HEK293 (cell line): ENCODE measurements around the gene UQCR11.

Source experiments
- BCL11B ChIP-seq: fragments of 450-650 bp; formaldehyde crosslinking; IDR thresholded peaks from 2 replicates; pipeline ENCODE4 v1.5.1; 2016; ENCODE audit warnings: low read depth, missing biosample characterization, missing genetic modification characterization
- RBAK ChIP-seq: fragments of 450-650 bp; formaldehyde crosslinking; IDR thresholded peaks from 2 replicates; pipeline ENCODE4 v1.5.1; 2016; ENCODE audit warnings: missing biosample characterization, missing genetic modification characterization
- SALL2 ChIP-seq: fragments of 450-650 bp; formaldehyde crosslinking; IDR thresholded peaks from 2 replicates; pipeline ENCODE4 v1.5.0; 2017; ENCODE audit warnings: missing biosample characterization, mild to moderate bottlenecking, missing genetic modification characterization, borderline replicate concordance
- YY1 ChIP-seq: fragments of 450-650 bp; formaldehyde crosslinking; IDR thresholded peaks from 2 replicates; pipeline ENCODE4 v1.5.1; 2018; ENCODE audit warnings: missing biosample characterization, missing genetic modification characterization
- YY2 ChIP-seq: fragments of 450-650 bp; formaldehyde crosslinking; IDR thresholded peaks from 2 replicates; pipeline ENCODE4 v1.5.1; 2016; ENCODE audit warnings: missing biosample characterization, missing genetic modification characterization
- ZBTB17 ChIP-seq: fragments of 450-650 bp; formaldehyde crosslinking; IDR thresholded peaks from 2 replicates; pipeline ENCODE4 v1.5.1; 2016; ENCODE audit warnings: missing biosample characterization, missing genetic modification characterization
- ZFP37 ChIP-seq: fragments of 450-650 bp; formaldehyde crosslinking; IDR thresholded peaks from 2 replicates; pipeline ENCODE4 v1.5.1; 2016; ENCODE audit warnings: missing biosample characterization, missing genetic modification characterization
- ZNF302 ChIP-seq: fragments of 450-650 bp; formaldehyde crosslinking; IDR thresholded peaks from 2 replicates; pipeline ENCODE4 v1.5.1; 2016; ENCODE audit warnings: missing biosample characterization, missing genetic modification characterization, low read depth
- ZNF843 ChIP-seq: fragments of 450-650 bp; formaldehyde crosslinking; IDR thresholded peaks from 2 replicates; pipeline ENCODE4 v1.5.1; 2016; ENCODE audit warnings: missing biosample characterization, missing genetic modification characterization
- TF ChIP-seq, protein P1 (sequence below): fragments of 450-650 bp; formaldehyde crosslinking; IDR thresholded peaks from 2 replicates; pipeline ENCODE4 v1.5.1; 2016; ENCODE audit warnings: missing biosample characterization, missing genetic modification characterization

DNA sequence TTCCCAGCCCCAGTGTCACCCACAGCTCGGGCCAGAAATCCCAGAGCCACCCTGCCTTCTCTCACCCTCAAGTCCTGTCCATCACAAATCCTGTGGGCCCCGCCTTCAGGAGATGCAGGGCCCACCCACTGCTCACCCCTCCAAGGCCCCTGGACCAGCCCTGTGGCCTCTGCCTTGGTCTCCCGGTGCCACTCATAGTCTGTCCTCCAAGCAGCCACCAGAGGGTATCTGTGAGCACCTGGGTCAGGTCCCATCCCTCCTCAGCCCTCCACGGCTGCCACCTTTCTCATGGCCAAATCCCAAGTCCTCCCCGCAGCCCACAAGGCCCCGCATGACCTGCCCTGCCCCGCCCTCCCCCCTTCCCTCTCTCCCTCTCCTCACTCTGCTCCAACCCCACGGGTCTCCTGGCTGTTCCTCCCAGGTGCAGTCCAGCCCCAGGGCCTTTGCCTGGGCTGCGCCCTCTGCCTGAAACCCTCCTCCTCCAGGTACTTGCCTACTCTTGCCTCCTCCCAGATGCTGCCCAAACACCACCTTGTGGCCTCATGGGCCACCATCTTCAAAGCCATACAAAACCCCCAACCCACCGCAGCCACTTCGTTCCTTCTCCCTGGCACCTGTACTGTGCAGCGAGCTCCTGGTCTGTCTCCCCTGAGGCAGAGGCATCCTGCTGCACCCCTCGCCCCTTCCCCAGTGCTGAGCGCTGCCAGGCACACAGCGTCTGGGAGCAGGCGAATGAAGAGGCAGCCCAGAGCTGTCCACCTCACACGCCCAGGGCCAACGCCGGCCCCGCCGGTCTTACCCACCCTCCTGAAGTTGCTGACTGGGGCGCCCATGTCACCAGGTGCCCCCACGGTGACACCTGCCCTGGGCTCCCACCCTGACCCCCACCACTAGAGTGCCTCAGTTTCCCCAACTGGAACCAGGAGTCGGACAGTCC, 13.2 kb upstream of the UQCR11 start:
- TF ChIP-seq ZNF302 (tag by site-specific recombination) (no peak), SALL2 (no peak), BCL11B (tag by site-specific recombination) (no peak), ZFP37 (no peak), RBAK (no peak), YY1 (no peak), ZBTB17 (tag by site-specific recombination) (no peak), ZNF843 (tag by site-specific recombination) (no peak), YY2 (no peak)
- TF ChIP-seq, protein P1, sequence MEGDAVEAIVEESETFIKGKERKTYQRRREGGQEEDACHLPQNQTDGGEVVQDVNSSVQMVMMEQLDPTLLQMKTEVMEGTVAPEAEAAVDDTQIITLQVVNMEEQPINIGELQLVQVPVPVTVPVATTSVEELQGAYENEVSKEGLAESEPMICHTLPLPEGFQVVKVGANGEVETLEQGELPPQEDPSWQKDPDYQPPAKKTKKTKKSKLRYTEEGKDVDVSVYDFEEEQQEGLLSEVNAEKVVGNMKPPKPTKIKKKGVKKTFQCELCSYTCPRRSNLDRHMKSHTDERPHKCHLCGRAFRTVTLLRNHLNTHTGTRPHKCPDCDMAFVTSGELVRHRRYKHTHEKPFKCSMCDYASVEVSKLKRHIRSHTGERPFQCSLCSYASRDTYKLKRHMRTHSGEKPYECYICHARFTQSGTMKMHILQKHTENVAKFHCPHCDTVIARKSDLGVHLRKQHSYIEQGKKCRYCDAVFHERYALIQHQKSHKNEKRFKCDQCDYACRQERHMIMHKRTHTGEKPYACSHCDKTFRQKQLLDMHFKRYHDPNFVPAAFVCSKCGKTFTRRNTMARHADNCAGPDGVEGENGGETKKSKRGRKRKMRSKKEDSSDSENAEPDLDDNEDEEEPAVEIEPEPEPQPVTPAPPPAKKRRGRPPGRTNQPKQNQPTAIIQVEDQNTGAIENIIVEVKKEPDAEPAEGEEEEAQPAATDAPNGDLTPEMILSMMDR: peak; percentile 48
